Measurements from ENCODE around the gene NEAT1. TPM values are rescaled to one million over a fixed set of nuclear protein-coding genes. Genes with fewer than 3 reads are reported as not detected.

Gene NEAT1
- total RNA-seq, 1 donor from 2014 or later, result 43.4 TPM

DNA sequence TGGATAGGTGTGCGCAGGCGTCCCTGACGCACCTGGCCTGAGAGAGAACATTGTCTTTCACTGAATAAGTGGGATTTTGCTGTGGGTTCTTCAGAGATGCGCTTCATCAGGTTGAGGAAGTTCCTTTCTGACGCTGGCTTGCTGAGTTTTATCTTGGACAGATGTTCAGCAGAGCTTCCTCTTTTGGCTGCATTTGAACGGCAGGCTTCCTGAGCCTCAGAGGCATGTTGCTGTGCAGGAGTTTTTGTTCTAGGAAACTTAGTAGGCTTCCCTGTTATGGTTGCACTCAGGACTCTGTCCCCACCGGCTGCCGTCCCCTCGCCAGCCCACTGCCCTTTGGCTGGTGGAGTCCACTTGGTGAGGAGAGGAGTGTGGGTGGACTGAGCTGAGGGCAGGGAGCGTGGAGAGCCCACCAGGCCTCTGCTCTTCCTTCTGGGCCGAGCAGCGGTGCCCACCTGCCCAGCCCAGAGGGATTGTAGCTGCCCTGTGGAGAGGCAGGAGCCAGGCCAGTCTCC, 18.9 kb upstream of the NEAT1 start:
- Mint-ChIP-seq H3K9me3 (ENCODE audit: unreplicated experiment) (no peaks in the 10 kb centered on the region), H3K4me1 (ENCODE audit: unreplicated experiment) (peaks cover 13% of the 10 kb centered on the region), H3K4me3 (ENCODE audit: unreplicated experiment) (peak overlapping the region; percentile 6), H3K27me3 (ENCODE audit: unreplicated experiment) (peaks cover 4% of the 10 kb centered on the region), H3K27ac (ENCODE audit: unreplicated experiment) (peak overlapping the region; percentile 97), H3K36me3 (ENCODE audit: low read depth, unreplicated experiment) (peaks cover 13% of the 10 kb centered on the region)
- TF ChIP-seq, protein P1, sequence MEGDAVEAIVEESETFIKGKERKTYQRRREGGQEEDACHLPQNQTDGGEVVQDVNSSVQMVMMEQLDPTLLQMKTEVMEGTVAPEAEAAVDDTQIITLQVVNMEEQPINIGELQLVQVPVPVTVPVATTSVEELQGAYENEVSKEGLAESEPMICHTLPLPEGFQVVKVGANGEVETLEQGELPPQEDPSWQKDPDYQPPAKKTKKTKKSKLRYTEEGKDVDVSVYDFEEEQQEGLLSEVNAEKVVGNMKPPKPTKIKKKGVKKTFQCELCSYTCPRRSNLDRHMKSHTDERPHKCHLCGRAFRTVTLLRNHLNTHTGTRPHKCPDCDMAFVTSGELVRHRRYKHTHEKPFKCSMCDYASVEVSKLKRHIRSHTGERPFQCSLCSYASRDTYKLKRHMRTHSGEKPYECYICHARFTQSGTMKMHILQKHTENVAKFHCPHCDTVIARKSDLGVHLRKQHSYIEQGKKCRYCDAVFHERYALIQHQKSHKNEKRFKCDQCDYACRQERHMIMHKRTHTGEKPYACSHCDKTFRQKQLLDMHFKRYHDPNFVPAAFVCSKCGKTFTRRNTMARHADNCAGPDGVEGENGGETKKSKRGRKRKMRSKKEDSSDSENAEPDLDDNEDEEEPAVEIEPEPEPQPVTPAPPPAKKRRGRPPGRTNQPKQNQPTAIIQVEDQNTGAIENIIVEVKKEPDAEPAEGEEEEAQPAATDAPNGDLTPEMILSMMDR (IDR thresholded peaks at IDR 0.05; ENCODE audit: unreplicated experiment), result no peak
- peak; percentile 51 for DNase-seq (ENCODE audit: low spot score)

DNA sequence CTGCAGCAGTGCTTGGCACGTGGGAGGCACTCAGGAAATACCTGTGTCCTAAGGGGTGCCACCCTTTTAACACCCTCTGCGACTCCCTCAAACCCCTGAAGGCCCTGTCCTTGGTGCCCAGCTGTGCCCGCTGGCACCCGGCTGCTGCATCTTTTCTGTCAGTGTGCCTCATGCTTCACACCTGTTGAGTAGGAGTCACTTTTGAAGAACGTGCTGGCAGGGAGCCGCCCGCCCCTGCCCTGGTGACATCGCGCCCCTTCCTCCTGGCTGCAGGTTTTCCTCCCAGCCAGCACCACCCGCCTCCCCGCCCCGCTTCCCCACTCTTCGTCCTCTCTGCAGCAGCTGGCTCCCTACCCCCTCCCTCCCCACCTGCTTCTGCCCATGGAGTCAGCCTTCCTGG, 18.4 kb upstream of the NEAT1 start:
- H3K4me1 Mint-ChIP-seq (ENCODE audit: unreplicated experiment), result peaks cover 13% of the 10 kb centered on the region
- no peak for DNase-seq (ENCODE audit: low spot score)
- TF ChIP-seq, protein P1 (IDR thresholded peaks at IDR 0.05; ENCODE audit: unreplicated experiment), result no peak
- no peak overlapping the region for H3K27ac Mint-ChIP-seq (ENCODE audit: unreplicated experiment)
- no peaks in the 10 kb centered on the region for H3K9me3 Mint-ChIP-seq (ENCODE audit: unreplicated experiment)
- H3K36me3 Mint-ChIP-seq (ENCODE audit: low read depth, unreplicated experiment), result peaks cover 17% of the 10 kb centered on the region
- H3K27me3 Mint-ChIP-seq (ENCODE audit: unreplicated experiment), result peaks cover 4% of the 10 kb centered on the region
- H3K4me3 Mint-ChIP-seq (ENCODE audit: unreplicated experiment), result no peak overlapping the region

DNA sequence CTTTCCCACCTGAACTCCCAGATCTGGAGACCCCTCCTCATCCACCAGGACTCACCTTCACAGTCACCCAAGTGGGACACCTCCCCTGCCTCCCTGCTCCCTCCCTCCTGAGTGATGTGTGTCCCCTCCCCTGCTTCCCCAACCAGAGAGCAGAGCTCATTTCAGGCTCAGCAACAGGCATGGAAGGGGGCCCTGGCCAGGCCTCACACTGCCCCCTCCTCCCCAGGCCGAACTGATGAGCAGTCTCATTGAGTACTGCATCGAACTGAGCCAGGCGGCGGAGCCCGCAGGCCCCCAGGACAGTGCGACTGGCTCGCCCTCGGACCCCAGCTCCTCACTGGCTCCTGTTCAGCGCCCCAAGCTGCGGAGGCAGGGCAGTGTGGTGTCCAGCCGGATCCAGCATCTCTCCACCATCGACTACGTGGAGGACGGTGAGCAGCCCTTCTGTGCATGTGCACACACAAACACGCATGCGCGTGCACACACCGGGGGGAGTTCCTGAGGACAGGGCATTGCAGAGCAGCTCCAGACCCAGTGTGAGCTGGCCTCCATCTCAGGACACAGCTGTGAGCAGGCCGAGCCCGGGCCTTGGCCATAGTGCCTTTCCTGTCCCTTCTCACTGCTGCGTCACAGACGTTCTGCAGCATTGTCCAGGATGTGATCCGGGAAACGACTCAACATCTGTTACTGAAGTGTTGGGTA, 17.8 kb upstream of the NEAT1 start:
- Mint-ChIP-seq H3K4me1 (ENCODE audit: unreplicated experiment) (peaks cover 13% of the 10 kb centered on the region), H3K4me3 (ENCODE audit: unreplicated experiment) (no peak overlapping the region), H3K27me3 (ENCODE audit: unreplicated experiment) (peaks cover 4% of the 10 kb centered on the region), H3K27ac (ENCODE audit: unreplicated experiment) (no peak overlapping the region), H3K9me3 (ENCODE audit: unreplicated experiment) (no peaks in the 10 kb centered on the region), H3K36me3 (ENCODE audit: low read depth, unreplicated experiment) (peaks cover 17% of the 10 kb centered on the region)
- DNase-seq (ENCODE audit: low spot score), result no peak
- TF ChIP-seq, protein P1 (IDR thresholded peaks at IDR 0.05; ENCODE audit: unreplicated experiment), result no peak

DNA sequence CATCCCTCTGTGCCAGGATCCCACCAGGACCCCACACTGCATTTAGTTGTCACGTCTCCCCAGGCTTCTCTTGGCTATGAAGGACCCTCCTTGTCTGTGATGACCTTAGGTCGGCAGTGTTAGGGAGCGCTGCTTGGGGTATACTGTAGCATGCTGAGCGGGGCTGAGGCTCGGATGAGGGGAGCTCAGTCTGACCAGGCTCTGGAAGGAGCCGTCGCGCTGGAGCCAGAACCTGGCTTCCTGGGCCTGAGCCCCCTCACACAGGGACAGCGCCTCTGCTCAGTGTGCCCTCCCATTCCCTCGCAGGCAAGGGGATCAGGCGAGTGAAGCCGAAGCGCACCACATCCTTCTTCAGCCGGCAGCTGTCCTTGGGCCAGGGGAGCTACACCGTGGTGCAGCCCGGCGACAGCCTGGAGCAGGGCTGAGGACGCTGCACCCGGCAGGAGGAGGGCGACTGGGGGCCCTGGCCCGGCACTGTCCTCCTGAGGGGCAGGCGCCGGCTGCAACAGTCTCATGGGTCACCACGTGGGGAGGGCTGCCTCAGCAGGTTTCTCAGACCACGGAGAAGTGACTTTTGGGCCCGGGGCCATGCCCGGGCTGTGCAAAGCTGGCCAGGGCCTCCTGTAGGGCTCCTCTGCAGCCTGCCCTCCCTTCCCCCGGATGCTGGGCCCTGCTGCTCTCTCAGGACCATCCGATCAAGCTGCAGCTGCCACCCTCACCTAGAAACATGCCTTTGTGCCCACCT, 11.5 kb upstream of the NEAT1 start:
- TF ChIP-seq, protein P1 (IDR thresholded peaks at IDR 0.05; ENCODE audit: unreplicated experiment), result no peak
- peak overlapping the region; percentile 13 for H3K27ac Mint-ChIP-seq (ENCODE audit: unreplicated experiment)
- DNase-seq (ENCODE audit: low spot score), result no peak
- peaks cover 13% of the 10 kb centered on the region for H3K4me1 Mint-ChIP-seq (ENCODE audit: unreplicated experiment)
- peaks cover 26% of the 10 kb centered on the region for H3K36me3 Mint-ChIP-seq (ENCODE audit: low read depth, unreplicated experiment)
- peaks cover 13% of the 10 kb centered on the region for H3K27me3 Mint-ChIP-seq (ENCODE audit: unreplicated experiment)
- H3K4me3 Mint-ChIP-seq (ENCODE audit: unreplicated experiment), result no peak overlapping the region
- H3K9me3 Mint-ChIP-seq (ENCODE audit: unreplicated experiment), result no peaks in the 10 kb centered on the region

DNA sequence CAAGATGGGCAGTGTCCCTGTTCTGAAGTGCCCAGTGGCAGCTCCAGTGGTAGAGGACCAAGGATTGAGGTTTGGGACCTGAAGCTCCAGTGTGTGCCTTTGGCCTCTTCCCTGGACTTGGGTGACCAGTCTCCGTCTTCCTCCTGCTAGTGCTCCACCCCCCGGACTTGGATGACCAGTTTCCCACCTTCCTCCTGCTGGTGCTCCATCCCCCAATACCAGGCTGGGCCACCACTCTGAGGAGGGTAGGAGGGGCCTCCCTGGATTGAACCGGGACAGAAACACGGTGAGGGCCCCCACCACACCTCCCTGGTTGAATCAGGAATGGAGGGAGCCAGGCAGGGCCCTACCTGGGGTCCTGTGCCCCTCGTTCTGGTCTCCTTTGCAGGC, 10.9 kb upstream of the NEAT1 start:
- TF ChIP-seq, protein P1 (IDR thresholded peaks at IDR 0.05; ENCODE audit: unreplicated experiment), result no peak

More for the DNA sequence above, 10.9 kb upstream of the NEAT1 start:
- H3K4me1 Mint-ChIP-seq (ENCODE audit: unreplicated experiment), result peaks cover 14% of the 10 kb centered on the region
- H3K36me3 Mint-ChIP-seq (ENCODE audit: low read depth, unreplicated experiment), result peaks cover 26% of the 10 kb centered on the region
- no peak overlapping the region for H3K4me3 Mint-ChIP-seq (ENCODE audit: unreplicated experiment)
- H3K27ac Mint-ChIP-seq (ENCODE audit: unreplicated experiment), result no peak overlapping the region
- no peaks in the 10 kb centered on the region for H3K9me3 Mint-ChIP-seq (ENCODE audit: unreplicated experiment)
- H3K27me3 Mint-ChIP-seq (ENCODE audit: unreplicated experiment), result peaks cover 13% of the 10 kb centered on the region
- DNase-seq (ENCODE audit: low spot score), result no peak

All from endothelial cell (in vitro differentiated cells).